Natural killer cell treated with Interleukin-12 subunit alpha and Interleukin-12 subunit beta and Interleukin-15 and Interleukin-18, amount 100 ng/mL, for 72 hours (primary cell): ENCODE measurements around the gene RBBP5. TPM values are rescaled to one million over a fixed set of nuclear protein-coding genes. Genes with fewer than 3 reads are reported as not detected.

Source experiments
- ATAC-seq, 2 donors: fragments of 150-1000 bp; cut with Tn5 transposase in 1 of 2; sonication (Bioruptor Pico), chemical (Tn5 transposase) in 1 of 2; 2 replicates each; pipeline ENCODE4 v1.10.0; 2021
- DNase-seq: peaks from one replicate; pipeline ENCODE4 v3.0.0; 2022; ENCODE audit warnings: low spot score
- H3K27ac Mint-ChIP-seq, 2 donors: 1 replicate in 1 of 2; 2 replicates in 1 of 2; pipeline ENCODE4 v1.8.0; 2022; ENCODE audit warnings: mixed read lengths in 2 of 2, mild to moderate bottlenecking in 1 of 2, moderate library complexity in 1 of 2
- H3K27me3 Mint-ChIP-seq, 2 donors: 1 replicate in 1 of 2; 2 replicates in 1 of 2; pipeline ENCODE4 v1.8.0; 2022; ENCODE audit warnings: mixed read lengths in 2 of 2
- H3K36me3 Mint-ChIP-seq: one replicate; pipeline ENCODE4 v1.8.0; 2022; ENCODE audit warnings: mixed read lengths
- H3K4me1 Mint-ChIP-seq, 2 donors: 1 replicate in 1 of 2; 2 replicates in 1 of 2; pipeline ENCODE4 v1.8.0; 2022; ENCODE audit warnings: low read depth in 2 of 2, mixed read lengths in 2 of 2, mild to moderate bottlenecking in 1 of 2
- H3K4me3 Mint-ChIP-seq: one replicate; pipeline ENCODE4 v1.8.0; 2022; ENCODE audit warnings: mixed read lengths
- H3K9me3 Mint-ChIP-seq: 2 replicates; pipeline ENCODE4 v1.8.0; 2022; ENCODE audit warnings: mixed read lengths
- total RNA-seq, 2 donors: library from RNA; stranded (reverse); gene quantifications; one replicate each; pipeline ENCODE4 v1.2.3, GENCODE V29; 2022

Gene RBBP5
- total RNA-seq, 2 donors from 2014 or later = 23.8 to 24.7 TPM

- H3K4me3 Mint-ChIP-seq = no peak overlapping the region
- peaks cover 8 to 15% of the 10 kb centered on the region in 2 donors for H3K4me1 Mint-ChIP-seq
- ATAC-seq (no peak), DNase-seq (no peak)
- peaks cover 18% of the 10 kb centered on the region for H3K36me3 Mint-ChIP-seq
- H3K9me3 Mint-ChIP-seq = no peaks in the 10 kb centered on the region
- H3K27me3 Mint-ChIP-seq = no peaks in the 10 kb centered on the region
- H3K27ac Mint-ChIP-seq = no peak overlapping the region
Observed at GRCh38 chr1:205109711-205110110, 12.1 kb downstream of the RBBP5 start.

- Mint-ChIP-seq H3K27me3 (no peaks in the 10 kb centered on the region), H3K4me3 (no peak overlapping the region), H3K9me3 (no peaks in the 10 kb centered on the region), H3K36me3 (peaks cover 18% of the 10 kb centered on the region), H3K27ac (peak overlapping the region in 1 of 2 donors; percentile 69), H3K4me1 (peaks cover 8 to 15% of the 10 kb centered on the region in 2 donors)
- ATAC-seq (no peak), DNase-seq (no peak)
Observed at GRCh38 chr1:205109269-205109668, 12.5 kb downstream of the RBBP5 start.

- no peak overlapping the region for H3K4me3 Mint-ChIP-seq
- H3K4me1 Mint-ChIP-seq = peaks cover 8 to 15% of the 10 kb centered on the region in 2 donors
- H3K9me3 Mint-ChIP-seq = no peaks in the 10 kb centered on the region
- H3K27ac Mint-ChIP-seq = peak overlapping the region in 1 of 2 donors; percentile 69
- H3K36me3 Mint-ChIP-seq = peaks cover 24% of the 10 kb centered on the region
- no peak for DNase-seq
- ATAC-seq = no peak
- no peaks in the 10 kb centered on the region for H3K27me3 Mint-ChIP-seq
Observed at GRCh38 chr1:205108464-205108863, 13.3 kb downstream of the RBBP5 start.

- no peaks in the 10 kb centered on the region for H3K27me3 Mint-ChIP-seq
- H3K9me3 Mint-ChIP-seq = no peaks in the 10 kb centered on the region
- H3K4me1 Mint-ChIP-seq = peaks cover 8 to 15% of the 10 kb centered on the region in 2 donors
- no peak for ATAC-seq
- no peak overlapping the region for H3K27ac Mint-ChIP-seq
- no peak for DNase-seq
- no peak overlapping the region for H3K4me3 Mint-ChIP-seq
- peaks cover 30% of the 10 kb centered on the region for H3K36me3 Mint-ChIP-seq
Observed at GRCh38 chr1:205107327-205107726, 14.5 kb downstream of the RBBP5 start.

GRCh38 chr1:205102404-205102803, 19.4 kb downstream of the RBBP5 start:
- peaks cover 4 to 5% of the 10 kb centered on the region in 2 donors for H3K4me1 Mint-ChIP-seq
- no peaks in the 10 kb centered on the region for H3K27me3 Mint-ChIP-seq
- peaks cover 32% of the 10 kb centered on the region for H3K36me3 Mint-ChIP-seq
- ATAC-seq (no peak), DNase-seq (no peak)
- no peak overlapping the region for H3K27ac Mint-ChIP-seq
- no peaks in the 10 kb centered on the region for H3K9me3 Mint-ChIP-seq
- no peak overlapping the region for H3K4me3 Mint-ChIP-seq

- Mint-ChIP-seq H3K36me3 (peaks cover 40% of the 10 kb centered on the region), H3K4me1 (no peaks in the 10 kb centered on the region), H3K4me3 (no peak overlapping the region), H3K9me3 (no peaks in the 10 kb centered on the region), H3K27ac (no peak overlapping the region), H3K27me3 (no peaks in the 10 kb centered on the region)
- ATAC-seq (no peak), DNase-seq (no peak)
Observed at GRCh38 chr1:205098242-205098641, 23.5 kb downstream of the RBBP5 start.

GRCh38 chr1:205095422-205095821, 26.4 kb downstream of the RBBP5 start:
- no peak for ATAC-seq
- peaks cover 35% of the 10 kb centered on the region for H3K36me3 Mint-ChIP-seq

GRCh38 chr1:205091043-205091740, 30.6 kb downstream of the RBBP5 start:
- Mint-ChIP-seq H3K4me3 (no peak overlapping the region), H3K27ac (no peak overlapping the region), H3K9me3 (no peaks in the 10 kb centered on the region), H3K4me1 (peaks cover 0 to 6% of the 10 kb centered on the region in 2 donors), H3K36me3 (peaks cover 32% of the 10 kb centered on the region), H3K27me3 (no peaks in the 10 kb centered on the region)
- ATAC-seq (no peak), DNase-seq (no peak)

More at GRCh38 chr1:205095422-205095821, 26.4 kb downstream of the RBBP5 start:
- H3K27me3 Mint-ChIP-seq = no peaks in the 10 kb centered on the region
- DNase-seq = no peak
- H3K4me1 Mint-ChIP-seq = peaks cover 0 to 3% of the 10 kb centered on the region in 2 donors
- H3K9me3 Mint-ChIP-seq = no peaks in the 10 kb centered on the region
- H3K4me3 Mint-ChIP-seq = no peak overlapping the region
- no peak overlapping the region for H3K27ac Mint-ChIP-seq

- DNase-seq (no peak), ATAC-seq (no peak)
- Mint-ChIP-seq H3K27ac (no peak overlapping the region), H3K9me3 (no peaks in the 10 kb centered on the region), H3K4me1 (peaks cover 0 to 9% of the 10 kb centered on the region in 2 donors), H3K36me3 (peaks cover 24% of the 10 kb centered on the region), H3K4me3 (no peak overlapping the region), H3K27me3 (no peaks in the 10 kb centered on the region)
Observed at GRCh38 chr1:205088341-205088740, 33.4 kb downstream of the RBBP5 start.

- no peak within 1 kb of the TSS for H3K4me3 Mint-ChIP-seq
- H3K9me3 Mint-ChIP-seq = no peaks in the 10 kb centered on the region
- H3K27me3 Mint-ChIP-seq = no peaks in the 10 kb centered on the region
- H3K36me3 Mint-ChIP-seq = peaks cover 24% of the 10 kb centered on the region
- no peak within 1 kb of the TSS for H3K27ac Mint-ChIP-seq
- ATAC-seq = no peak
- DNase-seq = no peak
- peaks cover 0 to 6% of the 10 kb centered on the region in 2 donors for H3K4me1 Mint-ChIP-seq
Observed at GRCh38 chr1:205084360-205084759, 37.4 kb downstream of the RBBP5 start, which contains the start of gene TMEM81. TSS of gene TMEM81 (minus strand) at chr1:205084460. CDS start at chr1:205084320, 140 bp downstream.

GRCh38 chr1:205082431-205082830, 39.3 kb downstream of the RBBP5 start:
- H3K9me3 Mint-ChIP-seq = no peaks in the 10 kb centered on the region
- DNase-seq (no peak), ATAC-seq (no peak)
- H3K27me3 Mint-ChIP-seq = no peaks in the 10 kb centered on the region
- H3K36me3 Mint-ChIP-seq = peaks cover 13% of the 10 kb centered on the region
- H3K4me3 Mint-ChIP-seq = no peak overlapping the region
- H3K27ac Mint-ChIP-seq = no peak overlapping the region
- peaks cover 0 to 8% of the 10 kb centered on the region in 2 donors for H3K4me1 Mint-ChIP-seq

- H3K9me3 Mint-ChIP-seq = no peaks in the 10 kb centered on the region
- peaks cover 0 to 5% of the 10 kb centered on the region in 2 donors for H3K4me1 Mint-ChIP-seq
- H3K36me3 Mint-ChIP-seq = peaks cover 2% of the 10 kb centered on the region
- DNase-seq (no peak), ATAC-seq (no peak)
- H3K27me3 Mint-ChIP-seq = no peaks in the 10 kb centered on the region
- H3K27ac Mint-ChIP-seq = no peak overlapping the region
- H3K4me3 Mint-ChIP-seq = no peak overlapping the region
Observed at GRCh38 chr1:205077934-205078311, 43.9 kb downstream of the RBBP5 start.

- no peak for ATAC-seq
- DNase-seq = no peak
- peaks cover 0 to 5% of the 10 kb centered on the region in 2 donors for H3K4me1 Mint-ChIP-seq
- H3K27ac Mint-ChIP-seq = no peak overlapping the region
- H3K36me3 Mint-ChIP-seq = no peaks in the 10 kb centered on the region
- H3K4me3 Mint-ChIP-seq = no peak overlapping the region
- no peaks in the 10 kb centered on the region for H3K9me3 Mint-ChIP-seq
- H3K27me3 Mint-ChIP-seq = no peaks in the 10 kb centered on the region
Observed at GRCh38 chr1:205077158-205077933, 44.4 kb downstream of the RBBP5 start.

GRCh38 chr1:205076245-205076761, 45.5 kb downstream of the RBBP5 start:
- no peaks in the 10 kb centered on the region for H3K36me3 Mint-ChIP-seq
- H3K9me3 Mint-ChIP-seq = no peaks in the 10 kb centered on the region
- no peak overlapping the region for H3K4me3 Mint-ChIP-seq
- H3K27ac Mint-ChIP-seq = no peak overlapping the region
- ATAC-seq = no peak
- no peaks in the 10 kb centered on the region for H3K27me3 Mint-ChIP-seq
- no peak for DNase-seq
- peaks cover 0 to 5% of the 10 kb centered on the region in 2 donors for H3K4me1 Mint-ChIP-seq
